Esophagus muscularis mucosa (tissue), 4 donors: ENCODE results near the gene NUTF2.

Experiments used
- CTCF ChIP-seq, 3 experiments: fragments of 200-600 bp in 2 of 3; fragments of 450-650 bp in 1 of 3; sonication (generic) in 2 of 3; IDR thresholded peaks; one replicate each; pipeline ENCODE4 v1.5.1; 2017 to 2019; ENCODE audit warnings: antibody characterized with exemption in 3 of 3, mild to moderate bottlenecking in 2 of 3, moderate library complexity in 1 of 3
- EP300 ChIP-seq: sonication (generic); formaldehyde crosslinking; IDR thresholded peaks from one replicate; pipeline ENCODE4 v1.6.1; 2017; ENCODE audit warnings: antibody characterized with exemption
- POLR2A ChIP-seq: fragments of 450-650 bp; IDR thresholded peaks from one replicate; pipeline ENCODE4 v1.6.1; 2017; ENCODE audit warnings: antibody characterized with exemption, moderate library complexity, mild to moderate bottlenecking, low read depth
- POLR2AphosphoS5 ChIP-seq, 2 donors: sonication (generic); formaldehyde crosslinking; IDR thresholded peaks; one replicate each; pipeline ENCODE4 v1.6.1; 2017; ENCODE audit warnings: antibody characterized with exemption in 2 of 2

- TF ChIP-seq CTCF (IDR thresholded peaks at IDR 0.05) (no peak), POLR2A (no peak), EP300 (no peak), POLR2AphosphoS5 (IDR thresholded peaks at IDR 0.05) (no peak)
These were observed 25.4 kb downstream of the NUTF2 start for GRCh38 chr16:67872131-67872630.
